GDM1 (cell line): ENCODE measurements around the gene HDAC4.

ENCODE experiments used
- DNase-seq: peaks from one replicate; lab custom pipeline; 2025; lab: John Stamatoyannopoulos, UW

HDAC4 gene

GRCh38 chr2:239201531-239201876 lies 199.3 kb downstream of the HDAC4 start:
- no peak for DNase-seq

GRCh38 chr2:239200646-239201530 lies 199.9 kb downstream of the HDAC4 start:
- DNase-seq = no peak

- DNase-seq = no peak
Observed at GRCh38 chr2:239199041-239199768, 201.6 kb downstream of the HDAC4 start.

- DNase-seq = no peak
Observed at GRCh38 chr2:239198221-239198620, 202.6 kb downstream of the HDAC4 start.

GRCh38 chr2:239197146-239197545 lies 203.7 kb downstream of the HDAC4 start:
- DNase-seq = no peak

GRCh38 chr2:239196474-239197021 lies 204.3 kb downstream of the HDAC4 start:
- DNase-seq = no peak

GRCh38 chr2:239195992-239196391 lies 204.8 kb downstream of the HDAC4 start:
- no peak for DNase-seq

- DNase-seq = no peak
Observed at GRCh38 chr2:239195318-239195871, 205.4 kb downstream of the HDAC4 start.

GRCh38 chr2:239194731-239195317 lies 206.0 kb downstream of the HDAC4 start:
- DNase-seq = no peak

GRCh38 chr2:239193925-239194677 lies 206.7 kb downstream of the HDAC4 start:
- no peak for DNase-seq

GRCh38 chr2:239193401-239193811 lies 207.4 kb downstream of the HDAC4 start:
- no peak for DNase-seq

- no peak for DNase-seq
Observed at GRCh38 chr2:239192975-239193374, 207.8 kb downstream of the HDAC4 start.

GRCh38 chr2:239192456-239192855 lies 208.4 kb downstream of the HDAC4 start:
- DNase-seq = no peak

GRCh38 chr2:239190921-239191885 lies 209.6 kb downstream of the HDAC4 start:
- DNase-seq = no peak

GRCh38 chr2:239190361-239190760 lies 210.5 kb downstream of the HDAC4 start:
- no peak for DNase-seq

GRCh38 chr2:239189711-239190131 lies 211.1 kb downstream of the HDAC4 start:
- no peak for DNase-seq

- no peak for DNase-seq
Observed at GRCh38 chr2:239188536-239188935, 212.3 kb downstream of the HDAC4 start.

GRCh38 chr2:239187464-239188253 lies 213.2 kb downstream of the HDAC4 start:
- no peak for DNase-seq
